A549 (cell line): ENCODE results near the gene CWC15. TPM values are rescaled to one million over a fixed set of nuclear protein-coding genes. Genes with fewer than 3 reads are reported as not detected.

ENCODE experiments used
- ATAC-seq, 2 experiments: fragments of 200-7000 bp in 1 of 2; fragments of >200 bp in 1 of 2; cut with Nextera tagmentation in 1 of 2; cut with Tn5 transposase in 1 of 2; 3 replicates each; pipeline versions ENCODE4 v1.8.0 to v1.9.1; 2018 to 2020; ENCODE audit warnings: mild to moderate bottlenecking in 1 of 2, moderate library complexity in 1 of 2
- CTCF ChIA-PET: fragments of 300-600 bp; sonication (Branson Sonifier 250); formaldehyde crosslinking; extraction: SDS; loops from one replicate; lab custom pipeline; 2021; ENCODE audit warnings: antibody characterized with exemption, inconsistent platforms; lab: Yijun Ruan, JAX
- POLR2A ChIA-PET: fragments of 350-600 bp; formaldehyde crosslinking; extraction: SDS; loops from one replicate; lab custom pipeline; 2021; ENCODE audit warnings: antibody characterized with exemption, inconsistent platforms; lab: Yijun Ruan, JAX
- DNase-seq, 2 experiments: peaks; one replicate each; pipeline versions ENCODE4 v3.0.0 to v3.0.0-alpha.2; 2011 to 2016; ENCODE audit warnings: low read depth in 1 of 2, low spot score in 1 of 2
- FAIRE-seq: peaks from 2 replicates; lab custom pipeline; 2011; peaks lifted over from hg19 to GRCh38; lab: Jason Lieb, UNC
- H3K27ac ChIP-seq, 2 experiments: fragments of >200 bp; sonication (Bioruptor Twin); formaldehyde crosslinking; 3 replicates each; pipeline ENCODE4 v1.5.1; 2016 to 2017
- H3K4me1 ChIP-seq: fragments of >200 bp; sonication (Bioruptor Twin); formaldehyde crosslinking; 3 replicates; pipeline ENCODE4 v1.6.1; 2016
- H3K4me2 ChIP-seq: fragments of >200 bp; sonication (Bioruptor Twin); formaldehyde crosslinking; 3 replicates; pipeline ENCODE4 v1.6.1; 2016
- H3K4me3 ChIP-seq: fragments of >200 bp; sonication (Bioruptor Twin); formaldehyde crosslinking; 3 replicates; pipeline ENCODE4 v1.5.1; 2016
- H3K9me3 ChIP-seq: fragments of >200 bp; sonication (Bioruptor Twin); formaldehyde crosslinking; 3 replicates; pipeline ENCODE4 v1.6.1; 2016
- EHMT2 ChIP-seq: fragments of 200-600 bp; sonication (generic); IDR thresholded peaks from 2 replicates; pipeline ENCODE4 v1.6.1; 2016; ENCODE audit warnings: antibody characterized with exemption, low read depth, mild to moderate bottlenecking, moderate library complexity
- EP300 ChIP-seq, 2 experiments: fragments of >200 bp; sonication (Bioruptor Twin); formaldehyde crosslinking; IDR thresholded peaks; 2 replicates in 1 of 2; 3 replicates in 1 of 2; pipeline ENCODE4 v1.6.1; 2016 to 2017
- ESRRA ChIP-seq: fragments of 150-350 bp; IDR thresholded peaks from 2 replicates; pipeline ENCODE4 v1.6.1; 2014; ENCODE audit warnings: mild to moderate bottlenecking, low read length, borderline replicate concordance
- FOSB ChIP-seq: fragments of 250-450 bp; sonication (Bioruptor Pico); IDR thresholded peaks from 2 replicates; pipeline ENCODE4 v1.5.0; 2020; ENCODE audit warnings: mild to moderate bottlenecking, moderate library complexity
- FOXS1 ChIP-seq: fragments of 250-450 bp; sonication (Bioruptor Pico); IDR thresholded peaks from 2 replicates; pipeline ENCODE4 v1.5.0; 2020; ENCODE audit warnings: mild to moderate bottlenecking, moderate library complexity
- GATA3 ChIP-seq: IDR thresholded peaks from 2 replicates; pipeline ENCODE4 v1.6.1; 2012; ENCODE audit warnings: borderline replicate concordance
- HDAC2 ChIP-seq: fragments of 200-600 bp; sonication (generic); IDR thresholded peaks from 2 replicates; pipeline ENCODE4 v1.6.1; 2016
- HEYL ChIP-seq: fragments of 250-450 bp; sonication (Bioruptor Pico); IDR thresholded peaks from 2 replicates; pipeline ENCODE4 v1.8.0; 2021; ENCODE audit warnings: mild to moderate bottlenecking, moderate library complexity
- MAFK ChIP-seq: fragments of 450-650 bp; IDR thresholded peaks from 2 replicates; pipeline ENCODE4 v1.6.1; 2014; ENCODE audit not compliant: partially characterized antibody
- MAZ ChIP-seq: fragments of 150-350 bp; IDR thresholded peaks from 2 replicates; pipeline ENCODE4 v1.6.1; 2014; ENCODE audit warnings: antibody characterized with exemption, low read depth, low read length, borderline replicate concordance
- MYC ChIP-seq: IDR thresholded peaks from 2 replicates; pipeline ENCODE4 v1.6.1; 2012; ENCODE audit warnings: mild to moderate bottlenecking, inconsistent platforms, low read length, improper control_type of control experiment, borderline replicate concordance
- NFE2L2 ChIP-seq: fragments of 150-350 bp; conservative IDR thresholded peaks from 2 replicates; pipeline ENCODE4 v1.6.1; 2014; ENCODE audit warnings: low read length
- NR3C1 ChIP-seq: fragments of >200 bp; sonication (Bioruptor Twin); formaldehyde crosslinking; IDR thresholded peaks from 3 replicates; pipeline ENCODE4 v1.6.1; 2017
- POLR2A ChIP-seq: IDR thresholded peaks from 2 replicates; pipeline ENCODE4 v1.6.1; 2012; ENCODE audit warnings: mild to moderate bottlenecking, low read length
- POLR2AphosphoS2 ChIP-seq: conservative IDR thresholded peaks from 2 replicates; pipeline ENCODE4 v1.6.1; 2012; ENCODE audit warnings: low read length, improper control_type of control experiment, inconsistent platforms
- RARB ChIP-seq: fragments of 250-450 bp; sonication (Bioruptor Pico); IDR thresholded peaks from 2 replicates; pipeline ENCODE4 v1.8.0; 2021; ENCODE audit warnings: mild to moderate bottlenecking, moderate library complexity
- RFX5 ChIP-seq: fragments of 450-650 bp; IDR thresholded peaks from 2 replicates; pipeline ENCODE4 v1.7.1; 2014; ENCODE audit warnings: antibody characterized with exemption, mild to moderate bottlenecking, moderate library complexity
- RNF2 ChIP-seq: fragments of 200-600 bp; sonication (generic); IDR thresholded peaks from 2 replicates; pipeline ENCODE4 v1.6.1; 2016; ENCODE audit warnings: low read depth, mild to moderate bottlenecking, antibody characterized with exemption, moderate library complexity, borderline replicate concordance
- SMC3 ChIP-seq: fragments of >200 bp; sonication (Bioruptor Twin); formaldehyde crosslinking; IDR thresholded peaks from 3 replicates; pipeline ENCODE4 v1.6.1; 2018; ENCODE audit warnings: inconsistent platforms
- TFCP2L1 ChIP-seq: fragments of 250-450 bp; sonication (Bioruptor Pico); IDR thresholded peaks from 2 replicates; pipeline ENCODE4 v1.5.0; 2021; ENCODE audit warnings: mild to moderate bottlenecking
- TP53 ChIP-seq: fragments of 250-450 bp; sonication (Bioruptor Pico); IDR thresholded peaks from 2 replicates; pipeline ENCODE4 v1.5.0; 2021; ENCODE audit warnings: mild to moderate bottlenecking, moderate library complexity
- WGBS: methylation state at CpG from one replicate; pipeline ENCODE4 v1.1.6; 2017; ENCODE audit errors: missing lambda C conversion rate; 5-methylcytosine and 5-hydroxymethylcytosine counted together
- polyA plus RNA-seq, 4 experiments: library from polyadenylated mRNA; depleted of rRNA in 3 of 4; stranded (reverse); fragments of >200 nt; fragmentation: RNase III in 1 of 4; extraction: RNeasy Plus Mini Kit Qiagen cat#74134 plus additional on column Dnase treatment in 1 of 4; gene quantifications; 2 replicates in 3 of 4; 3 replicates in 1 of 4; pipeline ENCODE4 v1.2.3, GENCODE V29; 2011 to 2017
- TF ChIP-seq, protein P1 (sequence below): fragments of >200 bp; sonication (Bioruptor Twin); formaldehyde crosslinking; IDR thresholded peaks from 3 replicates; pipeline ENCODE4 v1.6.1; 2016
- TF ChIP-seq, protein P2 (sequence below): IDR thresholded peaks from 2 replicates; pipeline ENCODE4 v1.6.1; 2012; ENCODE audit warnings: low read depth, borderline replicate concordance
- TF ChIP-seq, protein P3 (sequence below): fragments of 250-450 bp; sonication (Bioruptor Pico); IDR thresholded peaks from 2 replicates; pipeline ENCODE4 v1.5.0; 2021; ENCODE audit warnings: mild to moderate bottlenecking, moderate library complexity, borderline replicate concordance
- TF ChIP-seq, protein P4 (sequence below): fragments of >200 bp; sonication (Bioruptor Twin); formaldehyde crosslinking; IDR thresholded peaks from 3 replicates; pipeline ENCODE4 v1.5.1; 2016
- TF ChIP-seq, protein P5 (sequence below): IDR thresholded peaks from 2 replicates; pipeline ENCODE4 v1.6.1; 2012
- TF ChIP-seq, protein P6 (sequence below): fragments of 150-350 bp; IDR thresholded peaks from 2 replicates; pipeline ENCODE4 v1.6.1; 2014; ENCODE audit warnings: low read depth, mild to moderate bottlenecking, low read length

CWC15 gene
- polyA plus RNA-seq, 2 of the 4 experiments (the other 2 are of a cell fraction): 37.6 to 42.8 TPM

DNA sequence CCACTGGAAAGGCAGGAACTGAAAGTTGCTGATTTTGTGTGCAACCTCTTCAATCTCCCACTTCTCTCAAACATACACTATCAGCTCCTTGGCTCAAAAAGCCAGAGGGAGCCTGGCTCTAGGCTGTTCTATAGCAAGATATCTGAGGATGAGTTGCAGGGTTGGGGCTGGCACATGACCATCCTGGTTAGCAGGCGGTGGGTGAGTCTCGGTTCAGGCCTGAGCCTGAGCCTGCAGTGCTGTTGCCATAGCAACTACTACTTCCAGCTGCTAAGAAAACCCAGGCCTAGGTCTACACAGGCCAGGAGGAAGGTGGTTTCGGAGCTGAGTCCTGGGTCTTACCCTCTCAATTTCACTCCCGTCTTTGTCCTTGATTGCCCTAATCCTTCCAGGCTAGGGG lies 39.0 kb downstream of the CWC15 start:
- POLR2A ChIA-PET: no interaction called here
- no peak overlapping the region for H3K4me3 ChIP-seq
- FAIRE-seq (no peak), DNase-seq (no peak), ATAC-seq (no peak)
- H3K4me1 ChIP-seq: no peaks in the 10 kb centered on the region
- no peak overlapping the region for H3K27ac ChIP-seq
- no peak for TF ChIP-seq RARB
- no peak for TF ChIP-seq MAZ
- TF ChIP-seq HDAC2: no peak
- TF ChIP-seq, protein P1, sequence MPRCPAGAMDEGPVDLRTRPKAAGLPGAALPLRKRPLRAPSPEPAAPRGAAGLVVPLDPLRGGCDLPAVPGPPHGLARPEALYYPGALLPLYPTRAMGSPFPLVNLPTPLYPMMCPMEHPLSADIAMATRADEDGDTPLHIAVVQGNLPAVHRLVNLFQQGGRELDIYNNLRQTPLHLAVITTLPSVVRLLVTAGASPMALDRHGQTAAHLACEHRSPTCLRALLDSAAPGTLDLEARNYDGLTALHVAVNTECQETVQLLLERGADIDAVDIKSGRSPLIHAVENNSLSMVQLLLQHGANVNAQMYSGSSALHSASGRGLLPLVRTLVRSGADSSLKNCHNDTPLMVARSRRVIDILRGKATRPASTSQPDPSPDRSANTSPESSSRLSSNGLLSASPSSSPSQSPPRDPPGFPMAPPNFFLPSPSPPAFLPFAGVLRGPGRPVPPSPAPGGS: no peak
- no peak for TF ChIP-seq SMC3
- TF ChIP-seq TP53: no peak
- no peak for TF ChIP-seq EP300 (IDR thresholded peaks at IDR 0.05)
- no peak overlapping the region for H3K4me2 ChIP-seq
- no peaks in the 10 kb centered on the region for H3K9me3 ChIP-seq
- WGBS: 91% methylated on average over 4 of the region's 4 CpGs
- CTCF ChIA-PET: interaction anchor here (0.9 kb wide), 1 partner anchor 192 kb away, joined by 5 read pairs; no protein-coding TSS in a partner anchor

DNA sequence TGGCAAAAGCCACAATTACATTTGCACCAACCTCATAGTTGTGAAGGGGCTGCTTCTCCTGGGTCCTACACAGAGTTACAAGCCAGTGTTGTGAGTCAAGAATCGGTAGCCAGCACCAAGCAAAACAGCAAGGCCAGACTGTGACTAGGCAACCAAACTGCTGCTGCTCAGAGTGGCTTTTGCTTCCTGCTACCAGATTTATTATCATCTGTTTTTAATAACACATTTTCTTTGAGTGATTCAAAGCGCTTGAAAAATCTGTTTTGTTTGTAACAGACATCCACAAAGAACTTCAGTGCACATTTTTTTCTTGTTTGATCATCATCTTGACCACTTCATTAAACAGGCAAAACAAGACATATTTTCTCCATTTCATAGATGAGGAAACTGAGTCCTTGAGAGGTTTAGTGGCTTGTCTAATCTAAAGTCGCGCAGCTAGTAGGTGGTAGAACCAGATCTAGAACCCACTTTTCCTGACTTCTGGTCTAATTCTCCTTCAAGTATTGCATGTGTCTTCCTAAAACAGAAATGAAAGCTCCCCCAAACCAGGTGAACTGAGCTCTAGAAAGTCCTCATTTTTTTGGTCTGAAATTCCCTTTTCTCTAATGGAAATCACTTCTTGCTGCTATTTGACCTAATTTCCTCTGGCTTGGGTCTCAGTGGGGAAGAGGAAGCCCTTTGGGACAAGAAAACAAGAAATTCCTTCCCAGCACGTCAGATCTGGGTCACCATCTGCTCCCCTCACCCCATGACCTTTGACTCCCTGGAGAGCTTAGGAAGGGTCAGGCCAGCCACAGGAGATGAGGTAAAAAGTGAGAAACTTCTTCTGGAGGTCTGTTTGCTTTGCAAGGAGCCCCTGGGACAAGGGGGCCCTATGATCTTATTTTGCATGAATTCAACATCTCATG lies 39.9 kb downstream of the CWC15 start:
- FAIRE-seq (no peak), ATAC-seq (no peak), DNase-seq (no peak)
- Histone ChIP-seq H3K27ac (no peak overlapping the region), H3K9me3 (no peaks in the 10 kb centered on the region), H3K4me1 (no peaks in the 10 kb centered on the region), H3K4me2 (no peak overlapping the region), H3K4me3 (no peak overlapping the region)
- POLR2A ChIA-PET: interaction anchor here (0.6 kb wide), 1 partner anchor 15 kb away, joined by 4 read pairs; no protein-coding TSS in a partner anchor
- CTCF ChIA-PET: interaction anchor here (0.9 kb wide), 1 partner anchor 191 kb away, joined by 5 read pairs; no protein-coding TSS in a partner anchor
- no peak for TF ChIP-seq NR3C1
- no peak for TF ChIP-seq ESRRA
- TF ChIP-seq RNF2: no peak
- TF ChIP-seq, protein P2, sequence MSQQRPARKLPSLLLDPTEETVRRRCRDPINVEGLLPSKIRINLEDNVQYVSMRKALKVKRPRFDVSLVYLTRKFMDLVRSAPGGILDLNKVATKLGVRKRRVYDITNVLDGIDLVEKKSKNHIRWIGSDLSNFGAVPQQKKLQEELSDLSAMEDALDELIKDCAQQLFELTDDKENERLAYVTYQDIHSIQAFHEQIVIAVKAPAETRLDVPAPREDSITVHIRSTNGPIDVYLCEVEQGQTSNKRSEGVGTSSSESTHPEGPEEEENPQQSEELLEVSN: no peak
- TF ChIP-seq, protein P3, sequence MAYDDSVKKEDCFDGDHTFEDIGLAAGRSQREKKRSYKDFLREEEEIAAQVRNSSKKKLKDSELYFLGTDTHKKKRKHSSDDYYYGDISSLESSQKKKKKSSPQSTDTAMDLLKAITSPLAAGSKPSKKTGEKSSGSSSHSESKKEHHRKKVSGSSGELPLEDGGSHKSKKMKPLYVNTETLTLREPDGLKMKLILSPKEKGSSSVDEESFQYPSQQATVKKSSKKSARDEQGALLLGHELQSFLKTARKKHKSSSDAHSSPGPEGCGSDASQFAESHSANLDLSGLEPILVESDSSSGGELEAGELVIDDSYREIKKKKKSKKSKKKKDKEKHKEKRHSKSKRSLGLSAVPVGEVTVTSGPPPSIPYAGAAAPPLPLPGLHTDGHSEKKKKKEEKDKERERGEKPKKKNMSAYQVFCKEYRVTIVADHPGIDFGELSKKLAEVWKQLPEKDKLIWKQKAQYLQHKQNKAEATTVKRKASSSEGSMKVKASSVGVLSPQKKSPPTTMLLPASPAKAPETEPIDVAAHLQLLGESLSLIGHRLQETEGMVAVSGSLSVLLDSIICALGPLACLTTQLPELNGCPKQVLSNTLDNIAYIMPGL (CRISPR knock-in tag): no peak
- no peak for TF ChIP-seq GATA3
- no peak for TF ChIP-seq RFX5
- TF ChIP-seq MAZ: no peak
- no peak for TF ChIP-seq MYC
- TF ChIP-seq FOXS1 (CRISPR knock-in tag): no peak
- no peak for TF ChIP-seq POLR2AphosphoS2
- TF ChIP-seq HEYL (CRISPR knock-in tag): no peak
- TF ChIP-seq TFCP2L1 (CRISPR knock-in tag): no peak
- TF ChIP-seq EP300 (IDR thresholded peaks at IDR 0.05): no peak
- 52% methylated on average over 5 of the region's 5 CpGs for WGBS

DNA sequence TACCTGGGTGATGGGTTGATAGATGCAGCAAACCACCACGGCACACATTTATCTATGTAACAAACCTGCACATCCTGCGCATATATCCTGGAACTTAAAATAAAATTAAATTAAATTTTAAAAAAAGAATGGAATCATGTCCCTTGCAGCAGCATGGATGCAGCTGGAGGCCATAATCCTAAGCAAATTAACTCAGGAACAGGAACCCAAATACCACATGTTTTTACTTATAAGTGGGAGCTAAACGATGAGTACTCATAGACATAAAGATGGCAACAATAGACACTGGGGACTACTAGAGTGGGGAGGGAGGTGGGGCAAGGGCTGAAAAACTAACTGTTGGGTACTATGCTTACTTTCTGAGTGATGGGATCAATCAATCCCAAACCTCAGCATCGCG lies 40.9 kb downstream of the CWC15 start:
- DNase-seq (no peak), FAIRE-seq (no peak), ATAC-seq (no peak)
- Histone ChIP-seq H3K9me3 (no peaks in the 10 kb centered on the region), H3K4me1 (no peaks in the 10 kb centered on the region), H3K27ac (no peak overlapping the region), H3K4me2 (no peak overlapping the region), H3K4me3 (no peak overlapping the region)
- CTCF ChIA-PET: interaction anchor here (1.1 kb wide), 1 partner anchor 29 kb away, joined by 3 read pairs; no protein-coding TSS in a partner anchor
- POLR2A ChIA-PET: no interaction called here
- WGBS: 86% methylated on average over 5 of the region's 5 CpGs
- TF ChIP-seq, protein P4, sequence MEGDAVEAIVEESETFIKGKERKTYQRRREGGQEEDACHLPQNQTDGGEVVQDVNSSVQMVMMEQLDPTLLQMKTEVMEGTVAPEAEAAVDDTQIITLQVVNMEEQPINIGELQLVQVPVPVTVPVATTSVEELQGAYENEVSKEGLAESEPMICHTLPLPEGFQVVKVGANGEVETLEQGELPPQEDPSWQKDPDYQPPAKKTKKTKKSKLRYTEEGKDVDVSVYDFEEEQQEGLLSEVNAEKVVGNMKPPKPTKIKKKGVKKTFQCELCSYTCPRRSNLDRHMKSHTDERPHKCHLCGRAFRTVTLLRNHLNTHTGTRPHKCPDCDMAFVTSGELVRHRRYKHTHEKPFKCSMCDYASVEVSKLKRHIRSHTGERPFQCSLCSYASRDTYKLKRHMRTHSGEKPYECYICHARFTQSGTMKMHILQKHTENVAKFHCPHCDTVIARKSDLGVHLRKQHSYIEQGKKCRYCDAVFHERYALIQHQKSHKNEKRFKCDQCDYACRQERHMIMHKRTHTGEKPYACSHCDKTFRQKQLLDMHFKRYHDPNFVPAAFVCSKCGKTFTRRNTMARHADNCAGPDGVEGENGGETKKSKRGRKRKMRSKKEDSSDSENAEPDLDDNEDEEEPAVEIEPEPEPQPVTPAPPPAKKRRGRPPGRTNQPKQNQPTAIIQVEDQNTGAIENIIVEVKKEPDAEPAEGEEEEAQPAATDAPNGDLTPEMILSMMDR: no peak
- TF ChIP-seq NFE2L2 (no peak), FOSB (no peak), MAFK (no peak), SMC3 (no peak), ESRRA (no peak), EHMT2 (no peak), RNF2 (no peak), POLR2A (no peak), POLR2AphosphoS2 (no peak)
- TF ChIP-seq, protein P5, sequence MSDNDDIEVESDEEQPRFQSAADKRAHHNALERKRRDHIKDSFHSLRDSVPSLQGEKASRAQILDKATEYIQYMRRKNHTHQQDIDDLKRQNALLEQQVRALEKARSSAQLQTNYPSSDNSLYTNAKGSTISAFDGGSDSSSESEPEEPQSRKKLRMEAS: no peak
- TF ChIP-seq, protein P6, sequence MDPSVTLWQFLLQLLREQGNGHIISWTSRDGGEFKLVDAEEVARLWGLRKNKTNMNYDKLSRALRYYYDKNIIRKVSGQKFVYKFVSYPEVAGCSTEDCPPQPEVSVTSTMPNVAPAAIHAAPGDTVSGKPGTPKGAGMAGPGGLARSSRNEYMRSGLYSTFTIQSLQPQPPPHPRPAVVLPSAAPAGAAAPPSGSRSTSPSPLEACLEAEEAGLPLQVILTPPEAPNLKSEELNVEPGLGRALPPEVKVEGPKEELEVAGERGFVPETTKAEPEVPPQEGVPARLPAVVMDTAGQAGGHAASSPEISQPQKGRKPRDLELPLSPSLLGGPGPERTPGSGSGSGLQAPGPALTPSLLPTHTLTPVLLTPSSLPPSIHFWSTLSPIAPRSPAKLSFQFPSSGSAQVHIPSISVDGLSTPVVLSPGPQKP: no peak
